ENCODE results near the gene TSPAN10. TPM values are rescaled to one million over a fixed set of nuclear protein-coding genes. Genes with fewer than 3 reads are reported as not detected.

Gene TSPAN10
- total RNA-seq, 3 donors from 2014 or later = 0.27 to 0.47 (median 0.41) TPM

DNA sequence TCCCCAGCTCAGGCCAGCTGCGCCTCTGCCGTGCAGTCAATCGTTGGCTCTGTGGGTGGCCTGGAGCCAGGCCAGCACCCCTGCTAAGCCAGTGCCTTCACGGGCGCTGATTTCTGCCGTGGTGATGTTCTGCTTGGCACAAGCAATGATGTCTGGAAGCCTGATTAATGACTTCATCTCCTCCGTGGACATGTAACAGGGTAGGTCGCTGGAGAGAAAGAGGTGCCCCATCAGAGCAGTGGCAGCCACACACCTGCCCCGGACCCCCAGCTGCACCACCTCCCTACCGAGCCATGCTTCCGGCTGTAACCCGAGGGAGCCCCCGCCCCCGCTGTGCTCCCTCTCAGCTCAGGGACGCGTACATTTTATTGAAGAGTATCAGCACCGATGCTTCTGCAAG is 44.7 kb downstream of the TSPAN10 start:
- Histone ChIP-seq H3K36me3 (ENCODE audit: low read depth) (peaks cover 4% of the 10 kb centered on the region), H3K4me3 (no peak overlapping the region), H3K9me3 (no peaks in the 10 kb centered on the region), H3K4me1 (ENCODE audit: low read depth) (peaks cover 18% of the 10 kb centered on the region)
- DNase-seq (no peak), ATAC-seq (no peak)
- TF ChIP-seq, protein P1, sequence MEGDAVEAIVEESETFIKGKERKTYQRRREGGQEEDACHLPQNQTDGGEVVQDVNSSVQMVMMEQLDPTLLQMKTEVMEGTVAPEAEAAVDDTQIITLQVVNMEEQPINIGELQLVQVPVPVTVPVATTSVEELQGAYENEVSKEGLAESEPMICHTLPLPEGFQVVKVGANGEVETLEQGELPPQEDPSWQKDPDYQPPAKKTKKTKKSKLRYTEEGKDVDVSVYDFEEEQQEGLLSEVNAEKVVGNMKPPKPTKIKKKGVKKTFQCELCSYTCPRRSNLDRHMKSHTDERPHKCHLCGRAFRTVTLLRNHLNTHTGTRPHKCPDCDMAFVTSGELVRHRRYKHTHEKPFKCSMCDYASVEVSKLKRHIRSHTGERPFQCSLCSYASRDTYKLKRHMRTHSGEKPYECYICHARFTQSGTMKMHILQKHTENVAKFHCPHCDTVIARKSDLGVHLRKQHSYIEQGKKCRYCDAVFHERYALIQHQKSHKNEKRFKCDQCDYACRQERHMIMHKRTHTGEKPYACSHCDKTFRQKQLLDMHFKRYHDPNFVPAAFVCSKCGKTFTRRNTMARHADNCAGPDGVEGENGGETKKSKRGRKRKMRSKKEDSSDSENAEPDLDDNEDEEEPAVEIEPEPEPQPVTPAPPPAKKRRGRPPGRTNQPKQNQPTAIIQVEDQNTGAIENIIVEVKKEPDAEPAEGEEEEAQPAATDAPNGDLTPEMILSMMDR (IDR thresholded peaks at IDR 0.05) = no peak
- intact Hi-C loops (cut with DNase I, micrococcal nuclease) = no loop called here

DNA sequence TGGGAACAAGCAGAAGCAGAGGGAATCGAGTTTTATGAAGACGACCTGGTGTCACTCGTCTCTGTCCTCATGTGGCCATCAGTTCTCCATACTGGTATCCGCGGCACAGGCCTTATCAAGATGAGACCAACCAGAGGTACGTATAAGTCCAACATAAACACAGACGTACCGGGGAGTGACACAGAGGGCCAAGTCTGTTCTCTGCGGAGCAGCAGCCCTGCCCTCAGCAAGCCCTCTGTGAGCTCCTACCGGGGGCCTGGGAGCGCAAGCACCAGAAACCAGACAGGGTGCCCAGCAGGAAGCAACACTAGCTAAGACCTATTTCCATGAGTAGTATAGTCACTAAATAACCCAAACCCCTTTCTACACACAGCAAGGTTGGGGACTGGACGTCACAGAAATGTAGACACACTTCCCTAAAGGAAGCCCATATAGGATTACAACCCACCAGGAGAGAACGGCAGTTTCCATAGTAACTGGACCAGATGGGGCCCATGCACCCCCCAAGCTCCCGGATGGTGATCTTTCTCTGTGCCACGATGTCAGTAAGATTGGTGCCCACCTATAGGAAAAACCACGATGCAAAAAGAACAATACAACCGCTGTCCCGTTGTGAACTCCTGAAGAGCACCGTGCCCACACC is 45.7 kb downstream of the TSPAN10 start:
- TF ChIP-seq, protein P1 (IDR thresholded peaks at IDR 0.05) = no peak
- Histone ChIP-seq H3K4me3 (peak overlapping the region; percentile 99), H3K36me3 (ENCODE audit: low read depth) (peaks cover 4% of the 10 kb centered on the region), H3K4me1 (ENCODE audit: low read depth) (peaks cover 18% of the 10 kb centered on the region), H3K9me3 (no peaks in the 10 kb centered on the region)
- DNase-seq (no peak), ATAC-seq (no peak)
- intact Hi-C loops (cut with DNase I, micrococcal nuclease) = no loop called here

DNA sequence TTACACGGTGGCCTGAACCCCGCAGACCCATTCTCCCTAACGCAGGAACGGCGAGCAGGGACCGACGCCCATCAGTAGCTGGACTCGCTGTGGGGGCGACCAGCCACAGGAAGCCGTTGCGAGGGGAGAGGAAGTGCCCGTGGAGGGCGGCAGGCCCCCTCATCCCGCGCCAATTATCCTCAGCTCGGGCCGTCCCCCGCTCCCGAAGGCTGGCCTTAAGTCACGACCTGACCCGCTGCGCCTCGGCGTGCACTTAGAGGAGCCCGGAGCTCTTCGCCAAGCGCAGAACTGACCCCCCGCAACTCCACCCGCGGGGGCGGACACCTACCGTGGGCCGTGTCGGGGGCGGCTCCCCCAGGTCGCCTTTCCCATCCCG is 46.2 kb downstream of the TSPAN10 start:
- ATAC-seq (peak; percentile 27), DNase-seq (no peak)
- H3K4me1 ChIP-seq (ENCODE audit: low read depth) = peaks cover 18% of the 10 kb centered on the region
- TF ChIP-seq, protein P1 (IDR thresholded peaks at IDR 0.05) = no peak
- H3K9me3 ChIP-seq = no peaks in the 10 kb centered on the region
- intact Hi-C loops (cut with DNase I, micrococcal nuclease) = no loop called here
- H3K36me3 ChIP-seq (ENCODE audit: low read depth) = peaks cover 6% of the 10 kb centered on the region
- H3K4me3 ChIP-seq = peak overlapping the region; percentile 99

DNA sequence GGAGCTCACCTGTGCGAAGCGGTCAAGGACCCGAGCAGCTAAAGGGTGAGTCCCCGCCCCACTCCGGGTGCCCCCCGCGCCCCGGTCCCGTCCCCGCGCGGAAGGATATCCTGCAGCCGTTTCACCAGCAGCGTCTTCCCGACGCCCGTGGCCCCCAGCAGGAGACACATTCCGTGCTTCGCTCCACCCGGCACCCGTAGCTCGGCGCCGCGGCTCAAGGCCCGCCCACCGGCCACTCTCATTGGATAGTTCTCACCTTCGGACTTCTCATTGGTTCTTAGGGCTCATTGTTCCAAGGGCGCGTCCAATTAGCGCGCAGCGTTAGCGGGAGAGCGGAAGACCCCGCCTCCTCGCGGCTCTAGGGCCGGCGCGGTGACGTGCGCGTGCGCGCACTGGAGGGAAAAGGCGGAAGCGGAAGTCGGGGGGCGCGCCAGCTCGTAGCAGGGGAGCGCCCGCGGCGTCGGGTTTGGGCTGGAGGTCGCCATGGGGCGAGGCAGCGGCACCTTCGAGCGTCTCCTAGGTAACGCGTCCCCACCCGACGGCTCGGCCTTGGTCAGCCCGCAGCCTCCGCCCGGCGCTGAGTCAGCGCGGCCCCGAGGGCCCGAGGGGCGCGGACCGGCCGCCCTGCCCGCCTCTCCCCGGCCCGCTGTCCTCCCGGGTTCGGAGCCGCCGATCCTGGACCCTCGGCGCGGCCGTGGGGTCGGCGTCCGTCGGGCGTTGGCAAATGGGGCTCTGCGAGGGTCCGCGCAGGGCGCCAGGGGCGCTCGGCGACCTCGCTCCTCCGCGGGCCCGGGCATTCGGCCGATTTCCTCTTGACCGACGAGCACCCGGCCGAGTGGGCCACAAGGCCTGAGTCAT is 46.8 kb downstream of the TSPAN10 start, which contains the start of the genes ARL16 and HGS:
Gene ARL16, minus strand, starts transcription at position 214 of the 858 bp plus-strand sequence. Its CDS starts 44 bp downstream, at position 170.
Gene HGS, plus strand, starts transcription at position 428 of the 858 bp plus-strand sequence. Its CDS starts 56 bp downstream, at position 484.
- no peaks in the 10 kb centered on the region for H3K9me3 ChIP-seq
- peaks cover 13% of the 10 kb centered on the region for H3K36me3 ChIP-seq (ENCODE audit: low read depth)
- peak; percentile 97 for ATAC-seq
- TF ChIP-seq, protein P1 (IDR thresholded peaks at IDR 0.05) = peak; percentile 20
- peak within 1 kb of the TSS; percentile 99 for H3K4me3 ChIP-seq
- DNase-seq = peak; percentile 98 to 99 (median 99)
- peaks cover 18% of the 10 kb centered on the region for H3K4me1 ChIP-seq (ENCODE audit: low read depth)
- intact Hi-C loops (cut with DNase I, micrococcal nuclease) = no loop called here

DNA sequence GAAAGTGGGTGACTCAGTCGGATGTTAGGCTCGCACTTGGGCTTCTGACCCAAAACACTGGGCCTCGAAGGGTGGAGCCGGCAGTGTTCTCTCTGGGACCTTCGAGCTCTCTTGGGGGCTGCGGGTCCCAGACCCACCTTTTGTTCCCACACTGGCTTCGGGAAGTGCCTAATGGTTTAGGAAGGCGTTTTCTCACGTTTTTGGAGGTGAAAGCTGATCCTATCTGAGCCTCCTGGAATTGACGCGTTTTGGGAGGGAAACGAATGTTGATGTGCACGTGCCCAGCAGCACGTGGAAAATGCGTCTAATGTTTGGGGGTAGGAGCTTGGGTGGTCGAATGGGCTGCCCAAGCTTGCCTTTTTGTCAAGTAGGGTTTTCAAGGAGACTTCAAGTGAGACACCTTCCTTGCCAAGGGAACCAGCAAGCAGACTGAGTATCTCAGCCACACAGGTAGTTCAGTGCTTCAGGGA is 47.5 kb downstream of the TSPAN10 start:
- DNase-seq (no peak), ATAC-seq (no peak)
- Histone ChIP-seq H3K9me3 (no peaks in the 10 kb centered on the region), H3K4me1 (ENCODE audit: low read depth) (peaks cover 18% of the 10 kb centered on the region), H3K36me3 (ENCODE audit: low read depth) (peaks cover 13% of the 10 kb centered on the region), H3K4me3 (peak overlapping the region; percentile 99)
- TF ChIP-seq, protein P1 (IDR thresholded peaks at IDR 0.05) = no peak
- intact Hi-C loops (cut with DNase I, micrococcal nuclease) = no loop called here
